GM12878 (cell line): Measurements from ENCODE around the gene MAPK13. TPM values are rescaled to one million over a fixed set of nuclear protein-coding genes. Genes with fewer than 3 reads are reported as not detected.
"Not testable (repeated sequence)": the region's sequence is repeated elsewhere in the genome, so short reads cannot be mapped to it uniquely, and the experiment has no call there.

ENCODE experiments used
- ATAC-seq: fragments of 200-7000 bp; cut with Tn5 transposase; 3 replicates; pipeline ENCODE4 v1.9.1; 2020; ENCODE audit warnings: mild to moderate bottlenecking, moderate library complexity
- BruUV-seq: library from RNA; stranded (reverse); fragments of 400-500 nt; replicated peaks from 2 replicates; lab custom pipeline; 2021; lab: Mats Ljungman, UMichigan
- CTCF ChIA-PET: fragments of 300-600 bp; sonication (Branson Sonifier 250); formaldehyde crosslinking; extraction: SDS; loops from one replicate; lab custom pipeline; 2021; ENCODE audit warnings: inconsistent platforms; lab: Yijun Ruan, JAX
- POLR2A ChIA-PET: fragments of 350-600 bp; formaldehyde crosslinking; extraction: SDS; loops from one replicate; lab custom pipeline; 2021; ENCODE audit warnings: inconsistent platforms; lab: Charles Lee
- RAD21 ChIA-PET: fragments of 300-600 bp; sonication (Branson Sonifier 250); formaldehyde crosslinking; loops from one replicate; lab custom pipeline; 2023; ENCODE audit warnings: antibody characterized with exemption; ENCODE audit not compliant: unreplicated experiment; lab: Charles Lee
- SMC1A ChIA-PET: fragments of 300-600 bp; sonication (Branson Sonifier 250); formaldehyde crosslinking; loops from one replicate; lab custom pipeline; 2023; ENCODE audit not compliant: unreplicated experiment, uncharacterized antibody; lab: Charles Lee
- DNase-seq: peaks from one replicate; pipeline ENCODE4 v3.0.0-alpha.2; 2011; ENCODE audit warnings: low read depth, low spot score
- FAIRE-seq: peaks from 3 replicates; lab custom pipeline; 2011; peaks lifted over from hg19 to GRCh38; lab: Jason Lieb, UNC
- H2AFZ ChIP-seq: 2 replicates; pipeline ENCODE4 v1.6.0; 2011; ENCODE audit warnings: low read depth, low read length, control low read depth; ENCODE audit not compliant: control insufficient read depth
- H3K27ac ChIP-seq: 2 replicates; pipeline ENCODE4 v1.5.1; 2011; ENCODE audit warnings: control low read depth; ENCODE audit not compliant: control insufficient read depth, insufficient read depth
- H3K27me3 ChIP-seq, 2 experiments: replicated peaks in 1 of 2; 2 replicates each; pipeline versions ENCODE4 v1.6.0 to v1.6.1; 2011; ENCODE audit warnings: low read length in 1 of 2; ENCODE audit not compliant: control insufficient read depth in 2 of 2, insufficient read depth in 2 of 2
- H3K36me3 ChIP-seq, 2 experiments: 2 replicates each; pipeline ENCODE4 v1.5.1; 2011; ENCODE audit warnings: low read length in 1 of 2; ENCODE audit not compliant: control insufficient read depth in 2 of 2, insufficient read depth in 2 of 2
- H3K4me1 ChIP-seq: 2 replicates; pipeline ENCODE4 v1.6.1; 2011; ENCODE audit warnings: mild to moderate bottlenecking, low read length, moderate library complexity, mixed read lengths; ENCODE audit not compliant: control insufficient read depth, insufficient read depth
- H3K4me2 ChIP-seq: 2 replicates; pipeline ENCODE4 v1.6.0; 2011; ENCODE audit warnings: control low read depth; ENCODE audit not compliant: control insufficient read depth, insufficient read depth
- H3K4me3 ChIP-seq: fragments of 200-600 bp; sonication (generic); 2 replicates; pipeline ENCODE4 v1.5.1; 2016
- H3K79me2 ChIP-seq: 2 replicates; pipeline ENCODE4 v1.6.0; 2011; ENCODE audit warnings: low read length; ENCODE audit not compliant: control insufficient read depth, insufficient read depth
- H3K9ac ChIP-seq: 2 replicates; pipeline ENCODE4 v1.8.0; 2011; ENCODE audit warnings: low read length, control low read depth, mixed read lengths; ENCODE audit not compliant: control insufficient read depth, insufficient read depth
- H3K9me3 ChIP-seq: replicated peaks from 3 replicates; pipeline ENCODE4 v1.5.1; 2011; ENCODE audit warnings: mild to moderate bottlenecking, low read length; ENCODE audit not compliant: control insufficient read depth, insufficient read depth
- H4K20me1 ChIP-seq: 2 replicates; pipeline ENCODE4 v1.6.0; 2011; ENCODE audit not compliant: control insufficient read depth, insufficient read depth
- EZH2 ChIP-seq: IDR thresholded peaks from 2 replicates; pipeline ENCODE4 v1.6.1; 2012; ENCODE audit warnings: low read depth, mild to moderate bottlenecking, control low read depth, inconsistent platforms, low read length, borderline replicate concordance; ENCODE audit not compliant: control insufficient read depth
- NFYB ChIP-seq: IDR thresholded peaks from 2 replicates; pipeline ENCODE4 v1.6.1; 2011; ENCODE audit warnings: low read depth, mild to moderate bottlenecking, low read length, improper control_type of control experiment, moderate library complexity; ENCODE audit not compliant: insufficient read depth
- ZBTB4 ChIP-seq: fragments of 450-650 bp; formaldehyde crosslinking; IDR thresholded peaks from 2 replicates; pipeline ENCODE4 v1.4.0; 2022; ENCODE audit warnings: mild to moderate bottlenecking, moderate library complexity
- ZBTB40 ChIP-seq: fragments of 450-650 bp; IDR thresholded peaks from 2 replicates; pipeline ENCODE4 v1.6.1; 2016; ENCODE audit warnings: mild to moderate bottlenecking, moderate library complexity, borderline replicate concordance
- WGBS: methylation state at CpG from one replicate; pipeline ENCODE4 v1.1.6; 2016; ENCODE audit warnings: low lambda C conversion rate; ENCODE audit not compliant: insufficient replicate concordance, insufficient coverage; ENCODE audit errors: missing lambda C conversion rate; 5-methylcytosine and 5-hydroxymethylcytosine counted together
- in situ Hi-C: fragments of 300-500 bp; cut with MboI; formaldehyde crosslinking; loops from 9 replicates; pipeline ENCODE4 v1.14.3; 2018; ENCODE audit warnings: mixed read lengths
- intact Hi-C: fragments of 100-400 bp; cut with micrococcal nuclease; formaldehyde crosslinking; loops from one replicate; pipeline ENCODE4 v1.14.2; 2022; ENCODE audit not compliant: unreplicated experiment
- polyA plus RNA-seq, 11 experiments: library from polyadenylated mRNA; depleted of rRNA in 4 of 11; unstranded in 6 of 11; stranded (reverse) in 5 of 11; fragments of >200 nt; fragmentation: Nextera tagmentation in 4 of 11; fragmentation: Illumina TruSeq in 1 of 11; extraction: Ambion mirVana in 4 of 11; extraction: Trizol in 1 of 11; gene quantifications; 1 replicate in 1 of 11; 2 replicates in 10 of 11; pipeline versions ENCODE4 v1.2.1 to v1.2.3, GENCODE V29; 2011 to 2016; ENCODE audit warnings: inconsistent platforms in 2 of 11, missing spikeins in 2 of 11, low read depth in 1 of 11
- total RNA-seq, 4 experiments: library from RNA; depleted of rRNA in 3 of 4; stranded (reverse); fragments of >200 nt in 3 of 4; fragmentation: Illumina TruSeq in 1 of 4; extraction: Trizol in 1 of 4; gene quantifications; 2 replicates each; pipeline versions ENCODE4 v1.2.1 to v1.2.3, GENCODE V29; 2013 to 2021

The MAPK13 gene
- total and polyA plus RNA-seq, 10 of the 15 experiments (the other 5 are each of a cell fraction or from before 2014, with no cell fraction given) = 1.8 to 48.0 (median 37.5) TPM

DNA sequence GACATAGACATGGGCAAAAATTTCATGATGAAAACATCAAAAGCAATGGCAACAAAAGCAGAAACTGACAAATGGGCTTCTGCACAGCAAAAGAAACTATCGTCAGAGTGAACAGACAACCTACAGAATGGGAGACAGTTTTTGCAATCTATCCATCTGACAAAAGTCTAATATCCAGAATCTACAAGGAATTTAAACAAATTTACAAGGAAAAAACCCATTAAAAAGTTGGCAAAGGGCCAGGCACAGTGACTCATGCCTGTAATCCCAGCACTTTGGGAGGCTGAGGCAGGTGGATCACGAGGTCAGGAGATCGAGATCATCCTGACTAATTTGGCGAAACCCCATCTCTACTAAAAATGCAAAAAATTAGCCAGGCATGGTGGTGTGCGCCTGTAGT is 42.1 kb upstream of the MAPK13 start:
- BruUV-seq, H3K79me2 ChIP-seq, SMC1A ChIA-PET, in situ Hi-C loops, POLR2A ChIA-PET, H4K20me1 ChIP-seq, H3K36me3 ChIP-seq, H3K9me3 ChIP-seq, ATAC-seq, H3K27me3 ChIP-seq, CTCF ChIA-PET, DNase-seq, H3K27ac ChIP-seq, H3K4me1 ChIP-seq, FAIRE-seq, RAD21 ChIA-PET, H2AFZ ChIP-seq, H3K9ac ChIP-seq, H3K4me2 ChIP-seq, H3K4me3 ChIP-seq, intact Hi-C loops: not testable (repeated sequence)
- 66% methylated on average over 5 of the region's 5 CpGs for WGBS

DNA sequence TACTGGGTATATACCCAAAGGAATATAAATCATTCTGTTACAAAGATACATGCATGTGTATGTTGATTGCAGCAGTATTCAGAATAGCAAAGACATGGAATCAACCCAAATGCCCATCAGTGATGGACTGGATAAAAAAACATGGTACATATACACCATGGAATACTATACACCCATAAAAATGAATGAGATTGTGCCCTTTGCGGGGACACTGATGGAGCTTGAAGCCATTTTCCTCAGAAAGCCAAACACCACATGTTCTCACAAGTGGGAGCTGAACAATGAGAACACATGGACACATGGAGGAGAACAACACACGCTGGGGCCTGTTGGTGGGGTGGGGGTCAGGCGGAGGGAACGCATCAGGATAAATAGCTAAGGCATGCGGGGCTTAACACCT is 41.3 kb upstream of the MAPK13 start:
- Histone ChIP-seq H3K36me3 (no peaks in the 10 kb centered on the region; a peak in 2 of 4 replicates), H3K4me1 (no peaks in the 10 kb centered on the region), H3K4me3 (no peak overlapping the region), H3K79me2 (no peaks in the 10 kb centered on the region), H3K9ac (no peak overlapping the region), H4K20me1 (no peaks in the 10 kb centered on the region), H3K27ac (no peak overlapping the region), H2AFZ (no peak overlapping the region), H3K9me3 (no peaks in the 10 kb centered on the region), H3K27me3 (no peaks in the 10 kb centered on the region), H3K4me2 (no peak overlapping the region)
- RAD21 ChIA-PET = interaction anchor here (9.0 kb wide), 1 partner anchor 61 kb away, joined by 140 read pairs; the partner anchor contains the start of gene MAPK14
- CTCF ChIA-PET = interaction anchor here (1.4 kb wide), 1 partner anchor 61 kb away, joined by 10 read pairs; the partner anchor contains the start of gene MAPK14
- no TSS peak for BruUV-seq
- SMC1A ChIA-PET = interaction anchor here (0.6 to 2.1 kb wide), 3 partner anchors 11 to 238 kb away, joined by 3 to 9 read pairs (median 3); partner anchors contain the start of gene MAPK14
- no peak for FAIRE-seq
- DNase-seq = no peak
- in situ Hi-C loops = no loop called here
- no peak for ATAC-seq
- intact Hi-C loops = no loop called here
- WGBS = 96% methylated on average over 5 of the region's 5 CpGs
- POLR2A ChIA-PET = interaction anchor here (2.0 kb wide), 1 partner anchor 60 kb away, joined by 5 read pairs; no protein-coding TSS in a partner anchor
- TF ChIP-seq ZBTB4 (no peak), ZBTB40 (no peak), NFYB (no peak), EZH2 (no peak)
- TF ChIP-seq, all 136 proteins: peak for 0
